ENCODE measurements around the gene ALK.

GRCh38 chr2:29336341-29337241 lies 584.8 kb downstream of the ALK start:
- TF ChIP-seq POLR2AphosphoS5 (IDR thresholded peaks at IDR 0.05; ENCODE audit: borderline replicate concordance, low read depth, low read length) (no peak), EZH2 (IDR thresholded peaks at IDR 0.05) (no peak)
